NCI-H2107 treated with DMSO at 0.1 percent for 48 hours (cell line): Measurements from ENCODE around the gene LGALS3BP.
"Not testable (repeated sequence)": the region's sequence is repeated elsewhere in the genome, so short reads cannot be mapped to it uniquely, and the experiment has no call there.

Experiments used
- DNase-seq: peaks from one replicate; lab custom pipeline; 2025; ENCODE audit not compliant: unreplicated experiment; lab: John Stamatoyannopoulos, UW

Gene LGALS3BP

DNA sequence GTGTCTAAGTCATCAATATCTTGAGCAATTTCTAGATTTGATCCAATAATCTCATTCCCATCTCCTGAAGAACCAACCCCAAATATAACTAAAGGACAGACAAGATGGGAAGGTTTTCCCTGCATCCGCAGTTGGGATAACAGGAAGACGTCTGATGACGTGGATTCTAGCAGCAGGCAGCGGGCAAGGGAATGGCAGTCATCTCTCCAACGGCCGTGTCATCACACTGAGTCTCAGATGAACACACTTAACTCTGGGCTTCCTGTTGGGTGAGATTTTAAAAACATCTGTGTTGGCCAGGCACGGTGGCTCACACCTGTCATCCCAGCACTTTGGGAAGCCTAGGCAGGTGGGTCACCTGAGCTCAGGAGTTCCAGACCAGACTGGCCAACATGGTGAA lies 33.6 kb downstream of the LGALS3BP start:
- DNase-seq: no peak

DNA sequence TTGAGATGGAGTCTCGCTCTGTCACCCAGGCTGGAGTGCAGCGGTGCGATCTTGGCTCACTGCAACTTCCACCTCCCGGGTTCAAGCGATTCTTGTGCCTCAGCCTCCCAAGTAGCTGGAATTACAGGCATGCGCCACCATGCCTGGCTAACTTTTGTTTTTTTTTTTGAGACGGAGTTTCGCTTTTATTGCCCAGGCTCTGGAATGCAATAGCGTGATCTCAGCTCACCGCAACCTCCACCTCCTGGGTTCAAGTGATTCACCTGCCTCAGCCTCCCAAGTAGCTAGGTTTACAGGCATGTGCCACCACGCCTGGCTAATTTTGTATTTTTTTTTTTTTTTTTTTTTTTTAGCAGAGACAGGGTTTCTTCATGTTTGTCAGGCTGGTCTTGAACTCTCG lies 34.3 kb downstream of the LGALS3BP start:
- not testable (repeated sequence) for DNase-seq

DNA sequence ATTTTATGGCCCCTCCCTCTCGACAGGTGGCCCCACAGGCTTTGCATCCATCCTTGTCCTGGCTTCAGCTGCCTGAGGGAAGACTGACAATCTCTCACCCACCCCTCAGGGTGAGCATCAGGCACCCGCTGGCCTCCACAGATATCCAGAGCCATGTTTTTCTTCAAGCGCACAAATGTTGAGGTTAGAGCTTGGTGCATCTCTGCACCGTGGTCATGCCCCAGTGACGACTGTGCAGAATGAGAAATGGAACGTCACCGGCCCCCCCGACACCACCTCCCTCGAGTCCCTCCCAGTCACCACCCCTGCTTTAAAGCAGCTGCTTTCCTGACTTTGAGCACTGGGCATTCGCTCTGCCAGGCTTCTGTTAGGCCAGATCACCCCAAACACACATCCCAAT lies 34.8 kb downstream of the LGALS3BP start:
- DNase-seq: no peak

DNA sequence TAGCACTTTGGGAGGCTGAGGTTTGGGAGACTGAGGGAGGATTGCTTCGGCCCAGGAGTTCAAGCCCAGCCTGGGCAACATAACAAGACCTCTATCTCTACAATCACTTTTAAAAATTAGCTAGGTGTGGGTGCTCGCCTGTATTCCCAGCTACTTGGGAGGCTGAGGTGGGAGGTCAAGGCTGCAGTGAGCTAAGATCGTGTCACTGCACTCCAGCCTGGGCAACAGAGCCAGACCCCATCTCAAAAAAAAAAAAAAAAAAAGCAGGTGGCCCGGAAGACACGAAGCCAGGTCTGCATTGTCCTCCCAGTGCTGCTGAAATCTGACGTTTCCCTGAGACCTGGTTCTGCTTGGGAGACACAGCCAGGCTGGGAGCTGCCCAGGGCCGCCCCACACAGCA lies 35.7 kb downstream of the LGALS3BP start:
- no peak for DNase-seq

DNA sequence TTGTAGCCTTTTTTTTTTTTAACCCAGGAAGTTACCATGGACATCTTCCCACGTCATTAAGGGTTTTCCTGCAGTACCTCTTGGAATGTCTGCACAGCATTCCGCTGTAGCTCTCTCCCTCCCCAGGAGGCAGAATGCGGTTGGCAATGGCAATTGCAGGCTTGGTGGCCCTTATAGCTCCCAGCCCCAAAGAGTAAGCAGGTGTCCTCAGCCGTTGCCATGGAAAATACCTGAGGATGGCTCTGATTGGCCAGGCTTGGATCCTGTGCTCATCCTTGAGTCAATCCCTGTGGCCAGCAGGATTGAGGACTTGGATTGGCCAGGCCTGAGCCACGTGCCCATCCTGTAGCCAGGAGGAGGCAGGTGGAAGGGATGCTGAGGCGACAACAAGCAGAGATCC lies 39.0 kb downstream of the LGALS3BP start:
- DNase-seq: no peak

GRCh38 chr17:78940258-78940657 lies 39.5 kb downstream of the LGALS3BP start:
- DNase-seq: no peak

- no peak for DNase-seq
Observed at GRCh38 chr17:78939615-78940014, 40.1 kb downstream of the LGALS3BP start.

- DNase-seq: no peak
Observed at GRCh38 chr17:78937561-78937960, 42.2 kb downstream of the LGALS3BP start.

DNA sequence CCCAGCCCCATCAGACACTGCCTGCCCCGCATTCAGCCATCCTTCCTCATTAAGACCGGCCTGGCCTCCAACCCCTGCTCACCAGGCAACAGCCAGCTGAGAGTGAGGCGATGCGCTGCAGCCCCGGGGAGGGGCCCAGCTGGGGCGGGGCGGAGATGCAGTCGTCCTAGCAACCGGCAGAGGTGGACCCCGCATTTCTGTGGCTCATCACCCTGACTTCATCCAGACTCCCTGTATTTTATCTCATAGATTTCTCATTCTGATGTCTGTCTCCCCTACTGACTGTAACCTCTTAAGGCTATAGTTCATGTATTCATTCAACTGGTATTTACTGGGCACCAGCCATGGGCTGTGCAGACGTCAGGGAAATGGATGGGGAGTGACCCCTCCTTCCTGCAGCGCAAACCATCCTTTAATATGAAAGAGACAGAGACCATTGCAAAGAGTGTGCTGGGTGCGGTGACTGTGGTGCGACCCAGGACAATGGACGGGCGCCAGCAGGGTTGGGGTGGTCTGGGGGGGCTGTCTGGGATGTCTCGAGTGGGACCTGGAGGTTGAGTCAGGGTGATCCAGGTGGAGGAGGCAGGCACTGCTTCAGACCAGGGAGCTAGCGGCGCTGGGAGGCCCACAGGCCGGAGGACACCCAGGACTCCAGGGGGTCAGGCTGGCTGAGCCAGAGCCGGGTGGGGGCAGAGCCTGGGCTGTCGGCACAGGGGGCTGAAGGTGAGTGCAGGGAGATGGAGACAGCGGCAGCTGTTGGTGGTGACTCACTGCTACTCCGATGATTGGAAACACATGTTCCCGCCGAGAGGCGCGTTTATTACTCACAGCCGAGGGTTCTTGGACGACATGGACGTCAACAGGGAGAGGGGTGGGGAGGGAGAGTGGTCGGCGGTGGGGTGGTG lies 44.1 kb downstream of the LGALS3BP start:
- DNase-seq: no peak

- no peak for DNase-seq
Observed at GRCh38 chr17:78934681-78935418, 44.9 kb downstream of the LGALS3BP start.

DNA sequence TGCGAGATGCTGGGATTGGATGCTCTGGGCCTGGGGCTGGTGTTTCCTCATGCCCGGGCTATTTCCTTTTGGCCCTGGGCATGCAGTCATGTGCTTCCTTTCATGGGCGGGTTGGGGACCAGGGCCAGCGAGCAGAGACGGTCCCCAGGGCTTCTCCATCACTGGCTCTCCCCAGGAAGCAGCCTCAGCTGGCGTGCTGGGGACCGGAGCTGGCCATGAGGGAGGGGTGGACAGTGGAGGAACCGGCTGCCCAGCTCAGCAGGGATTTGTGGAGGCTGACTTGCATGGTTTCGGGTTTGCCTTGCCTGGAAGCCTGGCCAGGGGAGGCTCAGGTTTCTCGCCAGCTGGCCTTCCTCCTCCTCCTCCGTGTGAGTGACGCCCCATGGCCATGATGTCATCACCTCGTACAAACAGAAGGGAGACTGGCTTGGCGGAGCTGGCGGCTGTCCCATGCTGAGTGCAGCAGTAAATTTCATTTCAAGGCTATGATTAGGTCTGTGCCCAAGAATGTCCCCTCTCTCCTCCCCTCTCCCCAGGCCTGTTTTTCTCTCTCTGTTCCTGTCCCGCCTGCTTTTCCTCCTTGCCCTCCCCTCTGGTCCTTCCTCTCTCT lies 45.7 kb downstream of the LGALS3BP start:
- peak; percentile 88 for DNase-seq

- DNase-seq: no peak
Observed at GRCh38 chr17:78933025-78933958, 46.4 kb downstream of the LGALS3BP start.

DNA sequence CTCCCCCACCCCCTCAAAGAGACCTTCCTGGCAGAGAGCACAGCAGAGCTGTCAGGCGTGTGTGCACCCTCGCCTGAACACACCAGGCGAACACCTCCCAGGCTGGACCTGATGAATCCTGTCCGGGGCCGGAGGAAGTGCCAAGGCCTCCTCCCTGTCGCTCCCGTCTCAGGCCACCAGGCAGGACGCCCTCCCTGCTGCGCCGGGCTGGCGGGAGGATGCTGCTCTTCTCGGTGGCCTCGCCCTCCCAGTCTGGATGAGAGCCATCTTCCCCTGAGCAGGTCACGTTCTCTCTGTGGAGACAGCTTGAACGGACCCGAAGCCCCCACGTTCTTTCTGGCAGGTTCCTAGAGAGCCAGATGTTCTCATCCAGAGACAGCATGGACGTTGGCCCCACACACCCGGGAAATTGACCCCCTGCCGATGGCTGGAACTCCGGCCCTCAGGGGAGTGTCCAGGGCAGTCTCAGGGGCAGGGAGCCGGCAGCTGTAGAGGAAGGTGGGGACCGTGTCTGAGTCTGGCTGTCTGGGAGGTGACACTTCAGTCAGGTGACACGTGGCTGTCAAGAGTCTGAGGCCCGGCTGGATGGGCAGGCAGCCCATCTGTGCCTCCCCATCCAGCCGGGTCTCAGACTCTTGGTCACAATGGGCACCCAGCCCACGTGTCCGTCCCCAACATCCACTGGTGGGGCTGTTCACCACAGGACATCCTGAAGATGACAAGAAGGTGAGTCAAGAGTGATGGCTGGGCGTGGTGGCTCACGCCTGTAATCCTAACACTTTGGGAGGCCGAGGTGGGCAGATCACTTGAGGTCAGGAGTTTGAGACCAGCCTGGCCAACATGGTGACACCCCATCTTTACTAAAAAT lies 49.6 kb downstream of the LGALS3BP start:
- DNase-seq: no peak

- no peak for DNase-seq
Observed at GRCh38 chr17:78925662-78926555, 53.8 kb downstream of the LGALS3BP start.

DNA sequence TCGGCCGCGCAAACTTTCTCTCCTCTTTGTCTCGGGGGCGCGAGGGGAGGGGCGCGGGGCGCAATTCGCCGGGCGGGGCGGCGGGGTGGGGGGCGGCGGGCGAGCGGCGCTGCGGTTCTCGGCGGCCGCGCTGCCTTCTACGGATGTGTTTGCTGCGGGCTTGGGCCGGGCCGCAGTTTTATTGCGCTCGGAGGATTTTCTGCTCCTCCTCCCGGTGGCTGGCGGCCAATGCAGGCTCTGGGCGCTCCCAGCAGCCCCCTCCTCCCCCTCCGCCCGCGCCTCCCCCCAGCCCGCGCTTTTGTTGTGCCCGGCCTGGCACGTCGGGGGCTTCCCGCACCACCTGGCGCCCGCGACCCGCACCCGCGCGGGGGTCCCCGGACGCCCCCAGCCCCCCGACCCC lies 54.5 kb downstream of the LGALS3BP start, which contains the start of gene TIMP2:
Gene TIMP2 (minus strand): TSS at position 154 of the 400 bp plus-strand sequence. CDS start 299 bp downstream, outside the sequence.
- DNase-seq: peak; percentile 18

GRCh38 chr17:78924481-78925151 lies 55.1 kb downstream of the LGALS3BP start:
- DNase-seq: no peak

DNA sequence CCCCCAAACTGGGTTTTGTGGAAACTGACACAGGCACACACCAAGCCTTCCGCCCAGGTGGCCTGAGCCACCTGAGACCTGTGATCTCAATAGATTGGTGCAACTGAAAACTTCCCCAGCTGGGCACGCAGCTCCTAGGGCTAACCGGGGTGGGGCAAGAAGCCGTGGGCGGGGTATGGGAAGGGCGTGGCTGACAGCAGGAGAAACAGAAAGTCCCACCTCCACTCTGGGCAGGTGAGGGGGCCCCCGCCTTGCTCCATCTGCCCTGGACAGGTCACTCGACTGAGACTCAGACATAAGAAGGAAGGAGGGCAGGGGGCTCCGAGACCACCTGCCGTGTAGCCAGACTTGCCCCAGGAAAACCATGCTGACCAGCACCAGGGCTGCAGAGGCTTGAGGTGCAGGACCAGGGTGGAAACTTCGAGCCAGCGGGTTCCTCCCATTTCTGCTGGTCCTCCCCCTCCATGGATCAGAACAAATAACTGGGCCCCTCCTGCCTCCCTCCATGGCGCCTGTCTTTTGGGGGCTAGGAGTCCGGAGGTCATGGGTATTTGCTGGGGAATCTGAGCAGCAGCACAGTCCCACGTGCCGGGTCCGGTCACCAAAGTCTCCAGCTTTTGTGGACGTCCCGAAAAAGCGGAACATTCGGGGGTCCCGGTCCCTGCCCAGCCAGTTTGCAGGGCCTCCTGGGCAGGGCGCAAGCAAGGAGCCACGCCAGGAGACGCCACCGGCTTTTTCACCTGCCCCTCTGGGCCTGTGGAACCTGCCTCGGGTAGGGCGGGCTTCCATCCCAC lies 55.9 kb downstream of the LGALS3BP start:
- DNase-seq: peak; percentile 50
